Mucosa of descending colon (tissue), 3 donors: ENCODE measurements around the gene MRPL32. TPM values are rescaled to one million over a fixed set of nuclear protein-coding genes. Genes with fewer than 3 reads are reported as not detected.

Experiments used
- ATAC-seq: fragments of 200-7000 bp; cut with Tn5 transposase; one replicate; pipeline ENCODE4 v1.9.1; 2020; ENCODE audit warnings: mild to moderate bottlenecking, moderate library complexity
- DNase-seq, 3 donors: peaks; one replicate each; pipeline ENCODE4 v3.0.0-alpha.2; 2020
- H3K36me3 ChIP-seq: fragments of 200-600 bp; one replicate; pipeline ENCODE4 v1.8.0; 2021; ENCODE audit warnings: low read depth, mild to moderate bottlenecking
- H3K4me1 ChIP-seq: fragments of 200-600 bp; one replicate; pipeline ENCODE4 v1.8.0; 2021; ENCODE audit warnings: low read depth, mild to moderate bottlenecking
- H3K4me3 ChIP-seq: fragments of 200-600 bp; one replicate; pipeline ENCODE4 v1.8.0; 2021; ENCODE audit warnings: mild to moderate bottlenecking
- H3K9me3 ChIP-seq: fragments of 200-600 bp; one replicate; pipeline ENCODE4 v1.8.0; 2021; ENCODE audit warnings: mild to moderate bottlenecking
- intact Hi-C, 2 donors: fragments of 100-400 bp; cut with DNase I in 1 of 2; cut with micrococcal nuclease in 1 of 2; formaldehyde crosslinking; loops; one replicate each; pipeline versions ENCODE4 v1.11.0 to v1.11.1; 2022; cut with DNase I, micrococcal nuclease
- total RNA-seq, 3 donors: library from RNA; stranded (reverse); fragmentation: NEBNext Ultra II Directional in 2 of 3; extraction: Animal tissue kit (Norgen Biotek cat#: 25700) in 2 of 3; gene quantifications; one replicate each; pipeline versions ENCODE4 v1.2.1 to v1.2.4, GENCODE V29; 2021 to 2023
- TF ChIP-seq, protein P1 (sequence below): fragments of 200-600 bp; IDR thresholded peaks from one replicate; pipeline ENCODE4 v1.8.0; 2022; ENCODE audit warnings: antibody characterized with exemption, mild to moderate bottlenecking
- donor health status: DM: no; HTN: no; CAD: no; lungs with moderate emphysema.
- donor health status: DM: no; HTN: no; CAD: no.
- donor health status: DM: no; HTN: yes; CAD: no.

MRPL32 gene
- total RNA-seq, 3 donors from 2014 or later, result 32.2 to 44.4 (median 44.1) TPM

DNA sequence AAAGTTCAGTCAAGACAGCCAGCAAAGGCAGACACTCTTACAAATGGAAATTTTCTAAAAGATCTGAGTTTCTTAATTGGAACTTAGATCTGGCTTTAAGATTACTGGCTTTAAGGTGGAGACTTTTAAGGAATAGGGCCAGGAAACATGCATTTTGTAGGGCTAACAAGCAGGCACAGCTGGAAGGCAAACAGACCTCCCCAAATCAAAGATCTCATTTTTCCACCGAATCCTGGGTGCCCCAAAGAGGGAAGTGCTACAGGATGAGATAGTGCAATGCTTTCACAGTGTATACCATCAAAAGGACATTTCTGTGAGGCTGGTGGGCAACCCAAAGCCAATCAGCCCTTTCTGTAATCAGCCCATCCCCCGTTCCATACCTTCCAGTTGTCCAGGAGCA, 27.4 kb downstream of the MRPL32 start:
- Histone ChIP-seq H3K9me3 (no peaks in the 10 kb centered on the region), H3K4me3 (no peak overlapping the region), H3K4me1 (no peaks in the 10 kb centered on the region), H3K36me3 (no peaks in the 10 kb centered on the region)
- intact Hi-C loops, result no loop called here
- DNase-seq, result no peak
- ATAC-seq, result no peak
- TF ChIP-seq, protein P1, sequence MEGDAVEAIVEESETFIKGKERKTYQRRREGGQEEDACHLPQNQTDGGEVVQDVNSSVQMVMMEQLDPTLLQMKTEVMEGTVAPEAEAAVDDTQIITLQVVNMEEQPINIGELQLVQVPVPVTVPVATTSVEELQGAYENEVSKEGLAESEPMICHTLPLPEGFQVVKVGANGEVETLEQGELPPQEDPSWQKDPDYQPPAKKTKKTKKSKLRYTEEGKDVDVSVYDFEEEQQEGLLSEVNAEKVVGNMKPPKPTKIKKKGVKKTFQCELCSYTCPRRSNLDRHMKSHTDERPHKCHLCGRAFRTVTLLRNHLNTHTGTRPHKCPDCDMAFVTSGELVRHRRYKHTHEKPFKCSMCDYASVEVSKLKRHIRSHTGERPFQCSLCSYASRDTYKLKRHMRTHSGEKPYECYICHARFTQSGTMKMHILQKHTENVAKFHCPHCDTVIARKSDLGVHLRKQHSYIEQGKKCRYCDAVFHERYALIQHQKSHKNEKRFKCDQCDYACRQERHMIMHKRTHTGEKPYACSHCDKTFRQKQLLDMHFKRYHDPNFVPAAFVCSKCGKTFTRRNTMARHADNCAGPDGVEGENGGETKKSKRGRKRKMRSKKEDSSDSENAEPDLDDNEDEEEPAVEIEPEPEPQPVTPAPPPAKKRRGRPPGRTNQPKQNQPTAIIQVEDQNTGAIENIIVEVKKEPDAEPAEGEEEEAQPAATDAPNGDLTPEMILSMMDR, result no peak

DNA sequence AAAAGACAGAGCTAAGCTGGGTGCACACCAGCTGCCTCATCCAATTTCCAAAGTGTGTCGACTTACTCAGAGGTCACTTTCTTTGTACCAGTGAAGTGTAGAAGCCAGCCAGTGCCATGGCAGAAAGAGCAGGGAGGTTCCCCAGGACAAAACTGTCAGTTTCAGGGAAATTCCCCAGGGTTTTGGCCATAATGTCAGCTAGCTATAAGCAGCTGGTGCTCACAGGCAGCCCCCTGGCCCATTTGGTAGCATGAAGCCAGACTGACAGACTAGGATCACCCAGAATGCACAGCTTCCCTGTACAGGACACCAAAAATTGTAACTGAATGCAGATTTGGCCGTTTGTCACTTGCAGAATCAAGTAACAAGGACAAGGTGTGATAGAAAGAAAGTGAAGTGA, 28.6 kb downstream of the MRPL32 start:
- ATAC-seq (no peak), DNase-seq (no peak)
- H3K9me3 ChIP-seq, result no peaks in the 10 kb centered on the region
- no peaks in the 10 kb centered on the region for H3K36me3 ChIP-seq
- TF ChIP-seq, protein P1, result no peak
- intact Hi-C loops, result no loop called here
- no peaks in the 10 kb centered on the region for H3K4me1 ChIP-seq
- no peak overlapping the region for H3K4me3 ChIP-seq

DNA sequence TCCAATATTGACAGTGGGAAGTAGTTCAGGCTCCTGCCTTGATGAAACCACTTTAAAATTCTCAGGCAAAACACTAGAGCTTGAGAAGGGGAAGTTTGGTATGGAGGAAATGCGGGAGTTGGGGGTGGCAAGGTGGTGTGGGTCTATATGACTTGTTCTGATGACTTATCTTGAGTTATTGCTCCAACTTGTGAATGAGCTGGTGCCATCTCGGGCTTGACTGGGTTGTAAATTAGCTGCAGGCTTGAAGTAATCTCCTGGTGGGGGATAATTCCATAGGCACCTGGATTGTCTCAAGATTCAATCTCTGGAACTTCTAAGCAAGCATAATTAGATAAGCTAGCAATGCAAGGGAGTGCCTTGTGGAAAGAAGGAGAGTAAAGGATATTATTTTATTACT, 29.0 kb downstream of the MRPL32 start:
- intact Hi-C loops, result no loop called here

DNA sequence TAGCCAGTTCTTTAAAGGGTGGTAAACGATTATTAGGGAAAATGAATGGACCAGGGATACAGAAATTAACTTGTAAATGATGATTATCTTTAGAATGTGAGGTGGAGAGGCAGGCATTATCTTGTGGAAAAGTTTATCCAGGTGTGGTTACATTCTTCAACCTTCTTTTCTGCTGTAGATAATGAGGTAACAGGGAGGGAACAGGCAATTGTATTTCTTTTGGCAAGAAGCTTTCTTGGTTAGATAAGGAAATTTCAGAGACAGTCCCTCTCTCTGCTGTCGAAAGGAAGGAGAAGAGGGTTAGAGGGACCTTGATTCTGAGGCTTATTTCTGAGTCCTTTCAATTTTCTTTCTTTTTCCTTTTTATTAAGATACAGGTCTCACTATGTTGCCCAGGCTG, 32.1 kb downstream of the MRPL32 start:
- intact Hi-C loops, result no loop called here
- TF ChIP-seq, protein P1, result no peak
- no peak overlapping the region for H3K4me3 ChIP-seq
- H3K9me3 ChIP-seq, result no peaks in the 10 kb centered on the region
- ATAC-seq, result no peak
- H3K36me3 ChIP-seq, result no peaks in the 10 kb centered on the region
- H3K4me1 ChIP-seq, result no peaks in the 10 kb centered on the region
- DNase-seq, result no peak

More for the DNA sequence above, 29.0 kb downstream of the MRPL32 start:
- no peaks in the 10 kb centered on the region for H3K4me1 ChIP-seq
- no peak overlapping the region for H3K4me3 ChIP-seq
- DNase-seq, result no peak
- no peak for ATAC-seq
- TF ChIP-seq, protein P1, result no peak
- no peaks in the 10 kb centered on the region for H3K9me3 ChIP-seq
- H3K36me3 ChIP-seq, result no peaks in the 10 kb centered on the region

DNA sequence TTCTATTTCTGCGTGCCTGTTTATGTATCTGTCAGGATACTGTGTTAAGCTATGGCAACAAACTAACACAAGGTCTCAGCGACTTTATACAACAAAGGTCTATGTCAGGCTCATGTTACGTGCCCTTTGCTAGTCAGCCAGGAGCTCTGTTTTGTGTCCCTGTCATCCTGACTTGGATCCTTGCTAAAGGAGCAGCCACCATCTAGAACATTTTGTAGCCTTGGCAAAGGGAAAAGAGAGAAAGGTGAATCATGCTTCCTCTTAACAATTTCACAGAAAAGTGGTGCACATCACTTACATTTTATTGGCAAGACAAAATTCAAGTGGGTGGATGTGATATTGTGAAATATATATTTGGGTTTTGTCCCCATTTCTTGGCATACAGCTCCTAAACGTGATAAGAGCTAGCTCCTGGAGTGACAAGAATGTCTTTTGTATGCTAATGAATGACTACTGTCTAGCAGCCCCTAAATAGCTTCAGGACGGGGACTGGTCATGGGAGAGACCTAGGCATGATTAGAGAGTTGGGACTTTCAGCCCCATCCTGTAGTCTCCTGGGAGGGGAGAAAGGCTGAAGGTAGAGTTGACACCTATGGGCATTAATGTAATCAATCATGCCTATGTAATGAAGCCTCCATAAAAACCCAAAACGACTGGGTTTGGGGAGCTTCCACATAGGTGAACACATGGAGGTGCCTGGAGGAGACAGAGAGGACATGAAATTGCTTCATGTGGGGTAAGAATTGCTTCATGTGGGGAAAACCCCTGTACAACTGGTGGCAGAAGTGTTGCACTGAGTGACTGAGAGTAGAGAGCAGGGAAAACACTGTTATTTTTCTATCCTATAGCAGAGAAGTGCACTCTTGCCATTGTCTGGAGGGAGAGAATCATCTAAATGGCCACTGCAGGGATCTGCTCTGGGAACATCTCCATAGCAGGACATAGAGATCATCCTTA, 33.0 kb downstream of the MRPL32 start:
- TF ChIP-seq, protein P1, result no peak
- H3K4me3 ChIP-seq, result no peak overlapping the region
- no peaks in the 10 kb centered on the region for H3K9me3 ChIP-seq
- DNase-seq (no peak), ATAC-seq (no peak)
- no peaks in the 10 kb centered on the region for H3K36me3 ChIP-seq
- intact Hi-C loops, result no loop called here
- no peaks in the 10 kb centered on the region for H3K4me1 ChIP-seq
